GM12878 (cell line): ENCODE results near the gene CFAP161.

Experiments
- BCL3 ChIP-seq: IDR thresholded peaks from 2 replicates; pipeline ENCODE4 v1.6.1; 2011; ENCODE audit warnings: borderline replicate concordance, low read depth, mild to moderate bottlenecking, moderate library complexity, low read length; ENCODE audit not compliant: insufficient read depth, poor library complexity, severe bottlenecking
- CBFB ChIP-seq: IDR thresholded peaks from 2 replicates; pipeline ENCODE4 v1.6.1; 2016; ENCODE audit warnings: antibody characterized with exemption, low read depth
- CTCF ChIP-seq, 3 experiments: IDR thresholded peaks in 2 of 3; conservative IDR thresholded peaks in 1 of 3; 2 replicates each; pipeline ENCODE4 v1.5.1; 2011; ENCODE audit warnings: low read depth in 3 of 3, low read length in 3 of 3, mild to moderate bottlenecking in 3 of 3, control low read depth in 2 of 3, moderate library complexity in 2 of 3, inconsistent platforms in 1 of 3, mixed read lengths in 1 of 3; ENCODE audit not compliant: control insufficient read depth in 2 of 3, insufficient read depth in 1 of 3; ENCODE audit errors: extremely low read depth in 1 of 3
- GATAD2B ChIP-seq: fragments of 450-650 bp; conservative IDR thresholded peaks from 2 replicates; pipeline ENCODE4 v1.6.1; 2017; ENCODE audit warnings: low read depth, mild to moderate bottlenecking, moderate library complexity
- POLR2AphosphoS5 ChIP-seq: IDR thresholded peaks from 2 replicates; pipeline ENCODE4 v1.6.1; 2011; ENCODE audit warnings: mild to moderate bottlenecking, low read length, inconsistent platforms
- RAD21 ChIP-seq: IDR thresholded peaks from 2 replicates; pipeline ENCODE4 v1.6.1; 2011; ENCODE audit warnings: mild to moderate bottlenecking, low read depth, low read length, moderate library complexity; ENCODE audit not compliant: insufficient read depth
- RCOR1 ChIP-seq: conservative IDR thresholded peaks from 2 replicates; pipeline ENCODE4 v1.6.1; 2012; ENCODE audit warnings: low read depth, low read length, improper control_type of control experiment
- RFX5 ChIP-seq: IDR thresholded peaks from 2 replicates; pipeline ENCODE4 v1.6.1; 2011; ENCODE audit warnings: low read depth, low read length, improper control_type of control experiment
- SIN3A ChIP-seq: IDR thresholded peaks from 2 replicates; pipeline ENCODE4 v1.6.1; 2012; ENCODE audit warnings: low read depth, low read length, improper control_type of control experiment
- ZSCAN29 ChIP-seq: fragments of 450-650 bp; IDR thresholded peaks from 2 replicates; pipeline ENCODE4 v1.6.1; 2017; ENCODE audit warnings: mild to moderate bottlenecking, moderate library complexity

- no peak for TF ChIP-seq CTCF (IDR thresholded peaks at IDR 0.05 in 2 of 3, conservative IDR thresholded peaks at IDR 0.05 in 1 of 3; ENCODE audit: control insufficient read depth in 2 of 3, extremely low read depth in 1 of 3, insufficient read depth in 1 of 3, low read depth in 3 of 3, low read length in 3 of 3)
- no peak for TF ChIP-seq GATAD2B
- TF ChIP-seq RAD21, result no peak
- TF ChIP-seq ZSCAN29, result no peak
- no peak for TF ChIP-seq RFX5
- TF ChIP-seq BCL3, result no peak
- no peak for TF ChIP-seq CBFB
- TF ChIP-seq RCOR1, result no peak
- TF ChIP-seq POLR2AphosphoS5, result no peak
- TF ChIP-seq SIN3A, result no peak
These were observed 27.8 kb downstream of the CFAP161 start for GRCh38 chr15:81161851-81162250.
